Endothelial cell of umbilical vein (primary cell): Measurements from ENCODE around the gene RALGAPA1. TPM values are rescaled to one million over a fixed set of nuclear protein-coding genes. Genes with fewer than 3 reads are reported as not detected.

Source experiments
- BruUV-seq: library from RNA; stranded (reverse); fragments of 400-500 nt; replicated peaks from 2 replicates; lab custom pipeline; 2021; lab: Mats Ljungman, UMichigan
- CTCF ChIA-PET: fragments of 300-600, 350-600 bp; sonication (Branson Sonifier 250); formaldehyde crosslinking; loops from one replicate; lab custom pipeline; 2021; ENCODE audit warnings: antibody characterized with exemption, inconsistent platforms; lab: Charles Lee
- POLR2A ChIA-PET: fragments of 300-600, 350-600 bp; sonication (Branson Sonifier 250); formaldehyde crosslinking; loops from one replicate; lab custom pipeline; 2021; ENCODE audit warnings: antibody characterized with exemption, inconsistent platforms; lab: Charles Lee
- DNase-seq: peaks from one replicate; pipeline ENCODE4 v3.0.0-alpha.2; 2011; ENCODE audit warnings: low read depth, low spot score
- FAIRE-seq: peaks from 2 replicates; lab custom pipeline; 2011; peaks lifted over from hg19 to GRCh38; lab: Jason Lieb, UNC
- H2AFZ ChIP-seq: 2 replicates; pipeline ENCODE4 v1.6.0; 2012; ENCODE audit warnings: low read depth, low read length, control low read depth, inconsistent platforms
- H3K27ac ChIP-seq: 2 replicates; pipeline ENCODE4 v1.5.1; 2011; ENCODE audit warnings: low read depth, mild to moderate bottlenecking, control low read depth, low read length, moderate library complexity; ENCODE audit not compliant: insufficient read depth
- H3K27me3 ChIP-seq, 2 experiments: 2 replicates each; pipeline versions ENCODE4 v1.6.0 to v1.6.1; 2011; ENCODE audit warnings: low read length in 2 of 2, mixed read lengths in 1 of 2; ENCODE audit not compliant: control insufficient read depth in 2 of 2, insufficient read depth in 2 of 2
- H3K36me3 ChIP-seq, 2 experiments: 2 replicates in 1 of 2; 3 replicates in 1 of 2; pipeline ENCODE4 v1.5.1; 2011; ENCODE audit warnings: low read length in 2 of 2, mild to moderate bottlenecking in 1 of 2, moderate library complexity in 1 of 2; ENCODE audit not compliant: control insufficient read depth in 2 of 2, insufficient read depth in 2 of 2; ENCODE audit errors: extremely low read depth in 1 of 2
- H3K4me1 ChIP-seq: 3 replicates; pipeline ENCODE4 v1.5.1; 2011; ENCODE audit warnings: mild to moderate bottlenecking, low read length; ENCODE audit not compliant: control insufficient read depth, insufficient read depth; ENCODE audit errors: extremely low read depth
- H3K4me2 ChIP-seq: 2 replicates; pipeline ENCODE4 v1.6.1; 2011; ENCODE audit warnings: low read length, control low read depth, mixed read lengths; ENCODE audit not compliant: insufficient read depth
- H3K4me3 ChIP-seq, 3 experiments: fragments of 200-600 bp in 1 of 3; sonication (generic), shearing (Covaris generic) in 1 of 3; replicated peaks in 1 of 3; 2 replicates each; pipeline ENCODE4 v1.5.1; 2011 to 2016; ENCODE audit warnings: control low read depth in 3 of 3, low read length in 3 of 3, mild to moderate bottlenecking in 2 of 3, inconsistent platforms in 1 of 3, low read depth in 1 of 3, moderate library complexity in 1 of 3; ENCODE audit not compliant: insufficient read depth in 1 of 3
- H3K79me2 ChIP-seq: 2 replicates; pipeline ENCODE4 v1.6.0; 2012; ENCODE audit warnings: low read length, inconsistent platforms; ENCODE audit not compliant: control insufficient read depth, insufficient read depth
- H3K9ac ChIP-seq: replicated peaks from 2 replicates; pipeline ENCODE3; 2011; ENCODE audit warnings: low read length, control low read depth; ENCODE audit not compliant: insufficient read depth; ENCODE audit errors: extremely low read depth
- H3K9me1 ChIP-seq: replicated peaks from 3 replicates; pipeline ENCODE4 v1.6.0; 2011; ENCODE audit warnings: mild to moderate bottlenecking, low read length; ENCODE audit not compliant: control insufficient read depth, insufficient read depth; ENCODE audit errors: extremely low read depth
- H3K9me3 ChIP-seq: replicated peaks from 2 replicates; pipeline ENCODE4 v1.5.1; 2012; ENCODE audit warnings: low read length, inconsistent platforms; ENCODE audit not compliant: control insufficient read depth, insufficient read depth
- H4K20me1 ChIP-seq: replicated peaks from 2 replicates; pipeline ENCODE3; 2011; ENCODE audit warnings: mild to moderate bottlenecking, low read length; ENCODE audit not compliant: control insufficient read depth, insufficient read depth; ENCODE audit errors: extremely low read depth
- EZH2 ChIP-seq: IDR thresholded peaks from 2 replicates; pipeline ENCODE4 v1.6.1; 2012; ENCODE audit warnings: borderline replicate concordance, low read depth, mild to moderate bottlenecking, moderate library complexity, low read length, inconsistent platforms; ENCODE audit not compliant: severe bottlenecking
- FOS ChIP-seq: IDR thresholded peaks from 2 replicates; pipeline ENCODE4 v1.6.1; 2011; ENCODE audit warnings: mild to moderate bottlenecking, low read length, moderate library complexity, borderline replicate concordance; ENCODE audit not compliant: insufficient read depth
- GATA2 ChIP-seq: IDR thresholded peaks from 2 replicates; pipeline ENCODE4 v1.7.0; 2011; ENCODE audit warnings: low read depth, mild to moderate bottlenecking, moderate library complexity, mixed read lengths, low read length; ENCODE audit not compliant: insufficient read length, insufficient read depth
- JUN ChIP-seq: IDR thresholded peaks from 2 replicates; pipeline ENCODE4 v1.6.1; 2011; ENCODE audit warnings: borderline replicate concordance, low read depth; ENCODE audit not compliant: insufficient read length, insufficient read depth
- MYC ChIP-seq: IDR thresholded peaks from one replicate; pipeline ENCODE4 v1.6.1; 2011; ENCODE audit warnings: mild to moderate bottlenecking, low read depth, low read length
- POLR2A ChIP-seq: IDR thresholded peaks from 2 replicates; pipeline ENCODE4 v1.6.1; 2012; ENCODE audit warnings: low read depth, mild to moderate bottlenecking, control low read depth, low read length
- POLR2AphosphoS5 ChIP-seq: IDR thresholded peaks from 2 replicates; pipeline ENCODE4 v1.6.1; 2012; ENCODE audit warnings: low read depth, mild to moderate bottlenecking, control low read depth, low read length, moderate library complexity; ENCODE audit not compliant: insufficient read depth
- dilution Hi-C: fragments of 300-500 bp; cut with MboI; formaldehyde crosslinking; loops from one replicate; pipeline ENCODE4 v1.15.0; 2019; ENCODE audit warnings: low sequenced_read_pairs; ENCODE audit not compliant: extremely low pct_ligation_motif_present
- intact Hi-C: fragments of 100-400 bp; cut with micrococcal nuclease; formaldehyde crosslinking; loops from one replicate; pipeline ENCODE4 v1.10.0; 2022
- polyA plus RNA-seq, 4 experiments: library from polyadenylated mRNA; depleted of rRNA in 3 of 4; stranded (reverse) in 3 of 4; unstranded in 1 of 4; fragments of >200 nt; gene quantifications; 2 replicates each; pipeline versions ENCODE4 v1.2.1 to v1.2.3, GENCODE V29; 2011 to 2012; ENCODE audit warnings: missing spikeins in 1 of 4
- total RNA-seq: library from RNA; stranded (reverse); gene quantifications from 2 replicates; pipeline ENCODE4 v1.2.3, GENCODE V29; 2021
- TF ChIP-seq, protein P1 (sequence below): IDR thresholded peaks from 2 replicates; pipeline ENCODE4 v1.6.1; 2011; ENCODE audit not compliant: insufficient read depth, insufficient read length
- TF ChIP-seq, protein P2 (sequence below), 2 donors: IDR thresholded peaks; 1 replicate in 1 of 2; 2 replicates in 1 of 2; pipeline ENCODE4 v1.5.1; 2011; ENCODE audit warnings: low read length in 2 of 2, mild to moderate bottlenecking in 2 of 2, moderate library complexity in 2 of 2, control low read depth in 1 of 2, inconsistent platforms in 1 of 2, low read depth in 1 of 2; ENCODE audit not compliant: insufficient read depth in 1 of 2; ENCODE audit errors: extremely low read depth in 1 of 2

RALGAPA1 gene
- total and polyA plus RNA-seq, 2 donors (not counting 3 experiments of a cell fraction or from before 2014, with no cell fraction given) = 6.1 to 30.9 TPM

DNA sequence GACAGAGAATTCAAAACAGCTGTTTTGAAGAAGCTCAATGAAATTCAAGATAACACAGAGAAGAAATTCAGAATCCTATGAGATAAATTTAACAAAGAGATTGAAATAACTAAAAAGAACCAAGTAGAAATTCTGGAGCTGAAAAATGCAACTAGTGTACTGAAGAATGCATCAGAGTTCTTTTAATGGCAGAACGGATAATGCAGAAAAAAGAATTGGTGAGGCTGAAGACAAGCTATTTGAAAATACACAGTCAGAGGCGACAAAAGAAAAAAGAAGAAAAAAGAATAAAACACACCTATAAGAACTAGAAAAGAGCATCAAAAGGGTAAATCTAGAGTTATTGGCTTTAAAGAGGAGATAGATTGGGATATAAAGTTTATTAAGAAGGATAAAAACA lies 171.8 kb downstream of the RALGAPA1 start:
- CTCF ChIA-PET = interaction anchor here (1.0 to 1.6 kb wide), 2 partner anchors 15 to 60 kb away, joined by 3 read pairs; no protein-coding TSS in a partner anchor
- no TSS peak for BruUV-seq

More for the DNA sequence above, 171.8 kb downstream of the RALGAPA1 start:
- H3K79me2 ChIP-seq = no peaks in the 10 kb centered on the region
- FAIRE-seq = no peak
- no peaks in the 10 kb centered on the region for H3K9me3 ChIP-seq
- H3K9me1 ChIP-seq = no peaks in the 10 kb centered on the region
- no peak overlapping the region for H2AFZ ChIP-seq
- POLR2A ChIA-PET = no interaction called here
- H3K27me3 ChIP-seq = no peaks in the 10 kb centered on the region
- no peak for DNase-seq
- H3K9ac ChIP-seq = no peak overlapping the region
- no peak overlapping the region for H3K4me2 ChIP-seq
- intact Hi-C loops (no loop called here), dilution Hi-C loops (no loop called here)
- no peak overlapping the region for H3K27ac ChIP-seq
- no peaks in the 10 kb centered on the region for H3K4me1 ChIP-seq
- H3K4me3 ChIP-seq = no peak overlapping the region
- TF ChIP-seq POLR2AphosphoS5 = no peak
- TF ChIP-seq FOS = no peak
- TF ChIP-seq EZH2 = no peak
- no peak for TF ChIP-seq JUN
- no peak for TF ChIP-seq POLR2A
- no peak for TF ChIP-seq MYC
- TF ChIP-seq, protein P1, sequence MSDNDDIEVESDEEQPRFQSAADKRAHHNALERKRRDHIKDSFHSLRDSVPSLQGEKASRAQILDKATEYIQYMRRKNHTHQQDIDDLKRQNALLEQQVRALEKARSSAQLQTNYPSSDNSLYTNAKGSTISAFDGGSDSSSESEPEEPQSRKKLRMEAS = no peak
- TF ChIP-seq GATA2 = no peak
- TF ChIP-seq, protein P2, sequence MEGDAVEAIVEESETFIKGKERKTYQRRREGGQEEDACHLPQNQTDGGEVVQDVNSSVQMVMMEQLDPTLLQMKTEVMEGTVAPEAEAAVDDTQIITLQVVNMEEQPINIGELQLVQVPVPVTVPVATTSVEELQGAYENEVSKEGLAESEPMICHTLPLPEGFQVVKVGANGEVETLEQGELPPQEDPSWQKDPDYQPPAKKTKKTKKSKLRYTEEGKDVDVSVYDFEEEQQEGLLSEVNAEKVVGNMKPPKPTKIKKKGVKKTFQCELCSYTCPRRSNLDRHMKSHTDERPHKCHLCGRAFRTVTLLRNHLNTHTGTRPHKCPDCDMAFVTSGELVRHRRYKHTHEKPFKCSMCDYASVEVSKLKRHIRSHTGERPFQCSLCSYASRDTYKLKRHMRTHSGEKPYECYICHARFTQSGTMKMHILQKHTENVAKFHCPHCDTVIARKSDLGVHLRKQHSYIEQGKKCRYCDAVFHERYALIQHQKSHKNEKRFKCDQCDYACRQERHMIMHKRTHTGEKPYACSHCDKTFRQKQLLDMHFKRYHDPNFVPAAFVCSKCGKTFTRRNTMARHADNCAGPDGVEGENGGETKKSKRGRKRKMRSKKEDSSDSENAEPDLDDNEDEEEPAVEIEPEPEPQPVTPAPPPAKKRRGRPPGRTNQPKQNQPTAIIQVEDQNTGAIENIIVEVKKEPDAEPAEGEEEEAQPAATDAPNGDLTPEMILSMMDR (IDR thresholded peaks at IDR 0.05; ENCODE audit: extremely low read depth in 1 of 2, insufficient read depth in 1 of 2, low read depth in 1 of 2, low read length in 2 of 2) = no peak
- no peaks in the 10 kb centered on the region for H4K20me1 ChIP-seq
- no peaks in the 10 kb centered on the region for H3K36me3 ChIP-seq
